ENCODE data around the gene SAG. TPM values are rescaled to one million over a fixed set of nuclear protein-coding genes. Genes with fewer than 3 reads are reported as not detected.
A peak's percentile ranks its signal among the peaks of the same experiment; 100 is the strongest.

The SAG gene
- total and polyA plus RNA-seq, 2 of the 13 experiments (the other 11 are each of a cell fraction or from before 2014, with no cell fraction given): not detected

DNA sequence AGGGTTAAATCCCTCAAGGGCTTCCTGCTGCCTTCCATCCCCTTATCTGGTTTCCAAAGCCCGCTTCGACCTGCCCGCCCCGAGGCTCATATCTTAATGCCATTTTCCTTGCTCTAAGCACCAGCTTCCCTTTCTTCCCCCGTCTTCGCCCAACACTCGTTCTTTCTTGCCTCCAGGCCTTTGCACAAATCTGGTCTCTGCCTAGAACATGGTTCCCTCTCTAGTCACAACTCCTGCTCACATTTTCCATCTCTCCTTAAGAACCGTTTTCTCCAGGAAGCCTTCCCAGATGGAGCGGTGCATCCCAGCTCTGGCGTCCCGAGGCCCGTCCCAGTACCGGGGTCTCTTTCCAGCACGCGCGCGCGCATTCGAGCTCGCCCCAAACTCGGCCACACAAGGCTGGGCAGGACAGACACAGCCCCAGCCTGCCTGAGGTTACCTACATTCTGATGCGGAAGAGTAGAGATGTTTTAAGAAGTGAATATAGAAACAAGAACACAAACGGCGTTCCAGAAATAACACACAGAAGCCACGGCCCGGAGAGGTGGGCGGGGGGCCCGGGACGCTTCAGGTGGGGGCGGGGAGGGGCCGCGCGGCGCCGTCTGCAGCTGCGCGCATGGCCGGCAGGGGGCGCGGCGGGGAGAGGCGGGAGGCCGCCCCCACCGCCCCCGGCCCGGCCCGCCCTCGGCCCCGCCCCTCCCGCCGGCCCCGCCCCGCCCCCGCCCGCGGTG is 46.3 kb downstream of the SAG start, which contains the start of gene DGKD (continued):
- TF ChIP-seq, protein P1, sequence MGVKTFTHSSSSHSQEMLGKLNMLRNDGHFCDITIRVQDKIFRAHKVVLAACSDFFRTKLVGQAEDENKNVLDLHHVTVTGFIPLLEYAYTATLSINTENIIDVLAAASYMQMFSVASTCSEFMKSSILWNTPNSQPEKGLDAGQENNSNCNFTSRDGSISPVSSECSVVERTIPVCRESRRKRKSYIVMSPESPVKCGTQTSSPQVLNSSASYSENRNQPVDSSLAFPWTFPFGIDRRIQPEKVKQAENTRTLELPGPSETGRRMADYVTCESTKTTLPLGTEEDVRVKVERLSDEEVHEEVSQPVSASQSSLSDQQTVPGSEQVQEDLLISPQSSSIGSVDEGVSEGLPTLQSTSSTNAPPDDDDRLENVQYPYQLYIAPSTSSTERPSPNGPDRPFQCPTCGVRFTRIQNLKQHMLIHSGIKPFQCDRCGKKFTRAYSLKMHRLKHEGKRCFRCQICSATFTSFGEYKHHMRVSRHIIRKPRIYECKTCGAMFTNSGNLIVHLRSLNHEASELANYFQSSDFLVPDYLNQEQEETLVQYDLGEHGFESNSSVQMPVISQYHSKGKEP (CRISPR knock-in tag; IDR thresholded peaks at IDR 0.05): no peak
- peak; percentile 49; the same call in 1 of the 2 replicates for TF ChIP-seq MTF2 (CRISPR knock-in tag; IDR thresholded peaks at IDR 0.05; ENCODE audit: borderline replicate concordance)
- peak; percentile 37; the same call in 1 of the 2 replicates for TF ChIP-seq RARA (CRISPR knock-in tag; IDR thresholded peaks at IDR 0.05)
- peak; percentile 83 for TF ChIP-seq ZNF547 (CRISPR knock-in tag; IDR thresholded peaks at IDR 0.05)
- TF ChIP-seq ZNF792 (CRISPR knock-in tag; IDR thresholded peaks at IDR 0.05): 0 out of 2 replicates have a peak, but pooled peaks have one; percentile 13
- TF ChIP-seq ZNF772 (CRISPR knock-in tag; IDR thresholded peaks at IDR 0.05): no peak
- no peak for TF ChIP-seq TP53 (CRISPR knock-in tag; conservative IDR thresholded peaks at IDR 0.05)
- TF ChIP-seq, protein P2, sequence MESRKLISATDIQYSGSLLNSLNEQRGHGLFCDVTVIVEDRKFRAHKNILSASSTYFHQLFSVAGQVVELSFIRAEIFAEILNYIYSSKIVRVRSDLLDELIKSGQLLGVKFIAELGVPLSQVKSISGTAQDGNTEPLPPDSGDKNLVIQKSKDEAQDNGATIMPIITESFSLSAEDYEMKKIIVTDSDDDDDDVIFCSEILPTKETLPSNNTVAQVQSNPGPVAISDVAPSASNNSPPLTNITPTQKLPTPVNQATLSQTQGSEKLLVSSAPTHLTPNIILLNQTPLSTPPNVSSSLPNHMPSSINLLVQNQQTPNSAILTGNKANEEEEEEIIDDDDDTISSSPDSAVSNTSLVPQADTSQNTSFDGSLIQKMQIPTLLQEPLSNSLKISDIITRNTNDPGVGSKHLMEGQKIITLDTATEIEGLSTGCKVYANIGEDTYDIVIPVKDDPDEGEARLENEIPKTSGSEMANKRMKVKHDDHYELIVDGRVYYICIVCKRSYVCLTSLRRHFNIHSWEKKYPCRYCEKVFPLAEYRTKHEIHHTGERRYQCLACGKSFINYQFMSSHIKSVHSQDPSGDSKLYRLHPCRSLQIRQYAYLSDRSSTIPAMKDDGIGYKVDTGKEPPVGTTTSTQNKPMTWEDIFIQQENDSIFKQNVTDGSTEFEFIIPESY (CRISPR knock-in tag; IDR thresholded peaks at IDR 0.05): no peak; the same call in 1 of the 2 replicates
- TF ChIP-seq NFE2 (CRISPR knock-in tag; IDR thresholded peaks at IDR 0.05): no peak
- 0 out of 2 replicates have a peak, but pooled peaks have one; percentile 1 for TF ChIP-seq SMAD9 (CRISPR knock-in tag; IDR thresholded peaks at IDR 0.05)
- TF ChIP-seq, protein P3, sequence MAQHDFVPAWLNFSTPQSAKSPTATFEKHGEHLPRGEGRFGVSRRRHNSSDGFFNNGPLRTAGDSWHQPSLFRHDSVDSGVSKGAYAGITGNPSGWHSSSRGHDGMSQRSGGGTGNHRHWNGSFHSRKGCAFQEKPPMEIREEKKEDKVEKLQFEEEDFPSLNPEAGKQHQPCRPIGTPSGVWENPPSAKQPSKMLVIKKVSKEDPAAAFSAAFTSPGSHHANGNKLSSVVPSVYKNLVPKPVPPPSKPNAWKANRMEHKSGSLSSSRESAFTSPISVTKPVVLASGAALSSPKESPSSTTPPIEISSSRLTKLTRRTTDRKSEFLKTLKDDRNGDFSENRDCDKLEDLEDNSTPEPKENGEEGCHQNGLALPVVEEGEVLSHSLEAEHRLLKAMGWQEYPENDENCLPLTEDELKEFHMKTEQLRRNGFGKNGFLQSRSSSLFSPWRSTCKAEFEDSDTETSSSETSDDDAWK (CRISPR knock-in tag; IDR thresholded peaks at IDR 0.05): no peak
- TF ChIP-seq HOXA7 (CRISPR knock-in tag; IDR thresholded peaks at IDR 0.05): no peak
- no peak for TF ChIP-seq ATF7 (IDR thresholded peaks at IDR 0.05)
- no peak for TF ChIP-seq ATF7 (CRISPR knock-in tag; IDR thresholded peaks at IDR 0.05)
- TF ChIP-seq, protein P4, sequence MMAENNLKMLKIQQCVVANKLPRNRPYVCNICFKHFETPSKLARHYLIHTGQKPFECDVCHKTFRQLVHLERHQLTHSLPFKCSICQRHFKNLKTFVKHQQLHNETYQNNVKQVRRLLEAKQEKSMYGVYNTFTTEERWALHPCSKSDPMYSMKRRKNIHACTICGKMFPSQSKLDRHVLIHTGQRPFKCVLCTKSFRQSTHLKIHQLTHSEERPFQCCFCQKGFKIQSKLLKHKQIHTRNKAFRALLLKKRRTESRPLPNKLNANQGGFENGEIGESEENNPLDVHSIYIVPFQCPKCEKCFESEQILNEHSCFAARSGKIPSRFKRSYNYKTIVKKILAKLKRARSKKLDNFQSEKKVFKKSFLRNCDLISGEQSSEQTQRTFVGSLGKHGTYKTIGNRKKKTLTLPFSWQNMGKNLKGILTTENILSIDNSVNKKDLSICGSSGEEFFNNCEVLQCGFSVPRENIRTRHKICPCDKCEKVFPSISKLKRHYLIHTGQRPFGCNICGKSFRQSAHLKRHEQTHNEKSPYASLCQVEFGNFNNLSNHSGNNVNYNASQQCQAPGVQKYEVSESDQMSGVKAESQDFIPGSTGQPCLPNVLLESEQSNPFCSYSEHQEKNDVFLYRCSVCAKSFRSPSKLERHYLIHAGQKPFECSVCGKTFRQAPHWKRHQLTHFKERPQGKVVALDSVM (CRISPR knock-in tag; IDR thresholded peaks at IDR 0.05): no peak; the same call in 1 of the 2 replicates
- TF ChIP-seq, protein P5, sequence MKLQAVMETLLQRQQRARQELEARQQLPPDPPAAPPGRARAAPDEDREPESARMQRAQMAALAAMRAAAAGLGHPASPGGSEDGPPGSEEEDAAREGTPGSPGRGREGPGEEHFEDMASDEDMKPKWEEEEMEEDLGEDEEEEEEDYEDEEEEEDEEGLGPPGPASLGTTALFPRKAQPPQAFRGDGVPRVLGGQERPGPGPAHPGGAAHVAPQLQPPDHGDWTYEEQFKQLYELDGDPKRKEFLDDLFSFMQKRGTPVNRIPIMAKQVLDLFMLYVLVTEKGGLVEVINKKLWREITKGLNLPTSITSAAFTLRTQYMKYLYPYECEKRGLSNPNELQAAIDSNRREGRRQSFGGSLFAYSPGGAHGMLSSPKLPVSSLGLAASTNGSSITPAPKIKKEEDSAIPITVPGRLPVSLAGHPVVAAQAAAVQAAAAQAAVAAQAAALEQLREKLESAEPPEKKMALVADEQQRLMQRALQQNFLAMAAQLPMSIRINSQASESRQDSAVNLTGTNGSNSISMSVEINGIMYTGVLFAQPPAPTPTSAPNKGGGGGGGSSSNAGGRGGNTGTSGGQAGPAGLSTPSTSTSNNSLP (IDR thresholded peaks at IDR 0.05; ENCODE audit: low read depth, low read length): no peak
- no peak for TF ChIP-seq RBAK (CRISPR knock-in tag; IDR thresholded peaks at IDR 0.05)
- no peak for TF ChIP-seq ZHX1 (CRISPR knock-in tag; IDR thresholded peaks at IDR 0.05; ENCODE audit: low read depth)
